Stimulated activated CD8-positive, alpha-beta memory T cell treated with anti-CD3 and anti-CD28 coated beads, Interleukin-15, amount 100 ng/mL, for 4 hours (primary cell): ENCODE data around the gene CASKIN1.
A peak's percentile ranks its signal among the peaks of the same experiment; 100 is the strongest.
"Not testable (repeated sequence)": the region's sequence is repeated elsewhere in the genome, so short reads cannot be mapped to it uniquely, and the experiment has no call there.

Experiments
- DNase-seq, 2 donors: peaks; one replicate each; pipeline ENCODE4 v3.0.0-alpha.2; 2020; ENCODE audit warnings: low read depth in 2 of 2

The CASKIN1 gene

GRCh38 chr16:2142942-2143877 is 53.2 kb downstream of the CASKIN1 start:
- no peak for DNase-seq

DNA sequence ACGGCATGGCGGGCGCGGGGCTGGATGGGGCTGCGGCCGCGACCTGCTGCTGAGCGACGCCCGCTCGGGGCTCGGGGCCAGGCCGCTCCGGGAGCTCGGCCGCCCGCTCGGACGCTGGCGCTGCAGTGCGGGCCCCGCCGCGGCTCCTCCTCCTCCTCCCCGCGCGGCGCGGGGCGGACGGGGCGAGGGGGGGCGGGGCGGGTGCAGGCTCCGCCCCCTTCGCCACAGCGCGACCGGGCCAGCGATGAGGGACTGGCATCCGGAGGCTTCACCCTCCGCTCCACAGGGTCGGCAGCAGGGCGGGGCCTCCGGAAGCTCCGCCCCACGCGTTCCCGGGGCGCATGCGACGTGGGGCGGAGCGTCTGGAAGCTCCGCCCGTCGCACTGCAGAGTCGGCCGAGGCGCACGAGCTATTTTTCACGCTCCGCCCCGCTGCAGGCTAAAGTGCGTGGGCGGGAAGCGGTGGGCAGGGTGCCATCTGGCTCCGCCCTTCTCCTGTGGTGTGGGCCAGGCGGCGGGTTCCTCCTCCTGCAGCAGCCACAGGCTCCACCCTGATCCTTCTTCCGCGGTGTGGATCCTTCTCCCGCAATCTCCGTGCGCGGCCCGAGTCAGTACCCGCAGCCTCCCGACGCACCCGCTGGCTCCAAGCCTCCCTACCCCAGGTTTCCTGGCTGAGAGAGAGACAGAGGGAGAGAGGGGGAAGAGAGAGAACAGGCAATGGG is 60.5 kb downstream of the CASKIN1 start, which contains the start of gene PKD1:
Gene PKD1, minus strand, starts transcription at position 129 of the 721 bp plus-strand sequence. CDS start 209 bp downstream, outside the sequence.
- DNase-seq = peak; percentile 93 to 97

- not testable (repeated sequence) for DNase-seq
These were observed 61.3 kb downstream of the CASKIN1 start for GRCh38 chr16:2135071-2135470.

DNA sequence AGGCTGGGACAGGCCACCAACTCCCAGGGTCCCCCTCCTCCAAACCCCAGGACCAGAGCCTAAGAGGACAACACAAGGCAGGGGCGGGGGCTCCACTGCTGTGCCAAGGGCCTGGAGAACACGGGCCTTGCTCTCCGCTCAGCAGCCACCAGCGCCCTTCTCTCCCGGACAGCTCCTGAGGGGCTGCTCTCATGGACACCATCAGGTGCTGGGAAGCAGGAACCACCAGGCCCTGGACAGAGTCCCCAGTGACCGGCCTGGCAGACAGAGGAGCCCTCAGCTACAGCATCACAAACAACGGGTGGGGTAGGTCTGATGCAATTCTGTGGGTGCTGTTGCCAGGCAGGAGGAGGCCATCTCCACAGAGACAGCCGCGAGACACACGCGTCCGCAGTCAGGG is 62.6 kb downstream of the CASKIN1 start:
- not testable (repeated sequence) for DNase-seq

DNA sequence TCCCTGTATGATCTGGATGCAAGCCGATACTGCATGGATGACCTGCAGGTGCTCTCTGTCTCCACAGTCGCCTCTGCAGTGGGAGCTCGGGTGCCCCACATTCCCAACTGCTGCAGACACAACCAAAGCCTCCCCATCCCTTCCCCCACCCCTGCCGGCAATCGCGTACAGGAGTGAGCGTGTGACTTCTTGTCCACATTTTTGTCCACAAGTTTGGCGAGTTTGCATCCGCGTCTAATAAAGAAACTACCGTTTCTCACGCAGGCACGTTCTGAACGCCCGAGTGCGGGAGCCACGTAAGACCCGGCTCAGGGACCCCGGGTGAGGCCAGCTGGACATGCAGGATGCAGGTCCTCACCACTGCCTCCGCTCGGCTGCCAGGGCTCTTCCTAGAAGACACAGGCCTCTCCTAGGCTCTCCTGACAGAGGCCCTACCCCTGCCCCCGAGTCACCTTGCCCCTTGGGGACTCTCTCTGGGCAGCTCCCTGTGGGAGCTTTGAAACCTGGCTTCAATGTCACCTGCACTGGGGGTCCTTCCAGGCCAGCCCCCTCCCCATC is 66.4 kb downstream of the CASKIN1 start:
- not testable (repeated sequence) for DNase-seq

GRCh38 chr16:2129251-2129650 is 67.2 kb downstream of the CASKIN1 start:
- DNase-seq = not testable (repeated sequence)

DNA sequence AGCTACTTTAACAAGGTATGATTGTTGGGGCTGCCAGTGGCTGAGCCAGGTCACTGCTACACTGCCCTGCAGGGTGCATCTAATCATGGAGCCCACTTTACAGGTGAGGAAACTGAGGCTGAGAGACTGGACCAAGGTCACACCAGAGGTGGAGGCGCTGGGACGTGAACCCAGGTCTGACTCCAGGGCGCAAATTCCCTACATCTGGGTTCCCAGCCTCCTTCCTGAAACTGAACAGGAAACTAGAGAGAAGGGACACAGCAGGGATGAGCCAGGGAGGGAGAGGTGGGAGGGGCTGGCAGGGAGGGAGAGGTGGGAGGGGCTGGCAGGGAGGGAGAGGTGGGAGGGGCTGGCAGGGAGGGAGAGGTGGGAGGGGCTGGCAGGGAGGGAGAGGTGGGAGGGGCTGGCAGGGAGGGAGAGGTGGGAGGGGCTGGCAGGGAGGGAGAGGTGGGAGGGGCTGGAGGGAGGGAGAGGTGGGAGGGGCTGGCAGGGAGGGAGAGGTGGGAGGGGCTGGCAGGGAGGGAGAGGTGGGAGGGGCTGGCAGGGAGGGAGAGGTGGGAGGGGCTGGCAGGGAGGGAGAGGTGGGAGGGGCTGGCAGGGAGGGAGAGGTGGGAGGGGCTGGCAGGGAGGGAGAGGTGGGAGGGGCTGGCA is 68.7 kb downstream of the CASKIN1 start:
- DNase-seq = not testable (repeated sequence)
